SU-DHL-6 (cell line): ENCODE data around the gene COL20A1.

Experiments
- H2AFZ ChIP-seq: fragments of 200-600 bp; sonication (generic); 2 replicates; pipeline ENCODE4 v1.6.1; 2014; ENCODE audit warnings: low read depth, mild to moderate bottlenecking, moderate library complexity, mixed read lengths, antibody characterized with exemption, low read length; ENCODE audit not compliant: severe bottlenecking
- H3F3A ChIP-seq: fragments of 200-600 bp; shearing (Covaris generic); 2 replicates; pipeline ENCODE4 v1.6.0; 2016; ENCODE audit warnings: antibody characterized with exemption, mild to moderate bottlenecking; ENCODE audit not compliant: insufficient read depth
- H3K27ac ChIP-seq: fragments of 200-600 bp; sonication (generic); 2 replicates; pipeline ENCODE4 v1.5.1; 2016; ENCODE audit warnings: low read depth, mild to moderate bottlenecking, low read length, moderate library complexity, mixed read lengths
- H3K27me3 ChIP-seq: fragments of 200-600 bp; sonication (generic), shearing (Covaris generic); 2 replicates; pipeline ENCODE4 v1.6.0; 2014; ENCODE audit warnings: mild to moderate bottlenecking, low read length
- H3K36me3 ChIP-seq: fragments of 200-600 bp; sonication (generic); 2 replicates; pipeline ENCODE4 v1.6.1; 2014; ENCODE audit warnings: mild to moderate bottlenecking, low read length, mixed read lengths
- H3K4me2 ChIP-seq: fragments of 300-600, 200-600 bp; shearing (Covaris generic), sonication (generic); 2 replicates; pipeline ENCODE4 v1.6.0; 2014; ENCODE audit warnings: low read length, low read depth, mild to moderate bottlenecking; ENCODE audit not compliant: poor library complexity, severe bottlenecking
- H3K4me3 ChIP-seq: fragments of 200-600 bp; sonication (generic); 2 replicates; pipeline ENCODE4 v1.5.1; 2014; ENCODE audit warnings: antibody characterized with exemption, low read length, mild to moderate bottlenecking, mixed read lengths; ENCODE audit not compliant: insufficient read depth, poor library complexity, severe bottlenecking
- H3K79me2 ChIP-seq: fragments of 200-600 bp; sonication (generic); 2 replicates; pipeline ENCODE4 v1.6.1; 2014; ENCODE audit warnings: mild to moderate bottlenecking, low read length, moderate library complexity; ENCODE audit not compliant: insufficient read depth
- H3K9ac ChIP-seq: fragments of 200-600 bp; sonication (generic); 2 replicates; pipeline ENCODE4 v1.7.0; 2014; ENCODE audit warnings: mild to moderate bottlenecking, low read length
- H3K9me2 ChIP-seq: fragments of 200-600 bp; sonication (generic); replicated peaks from 2 replicates; pipeline ENCODE4 v1.6.1; 2014; ENCODE audit warnings: low read length; ENCODE audit not compliant: insufficient read depth
- H3K9me3 ChIP-seq: fragments of 200-600 bp; sonication (generic); 2 replicates; pipeline ENCODE4 v1.6.1; 2014; ENCODE audit warnings: low read length, mixed read lengths; ENCODE audit not compliant: insufficient read depth
- H4K20me1 ChIP-seq: fragments of 200-600 bp; sonication (generic); 2 replicates; pipeline ENCODE4 v1.6.1; 2014; ENCODE audit warnings: low read depth, mild to moderate bottlenecking, antibody characterized with exemption, low read length, moderate library complexity, mixed read lengths
- EZH2phosphoT487 ChIP-seq: fragments of 200-600 bp; sonication (generic), shearing (Covaris generic); conservative IDR thresholded peaks from 2 replicates; pipeline ENCODE4 v1.6.1; 2018; ENCODE audit warnings: mild to moderate bottlenecking, antibody characterized with exemption, low read length, moderate library complexity, mixed read lengths
- TF ChIP-seq, protein P1 (sequence below): fragments of 200-600 bp; sonication (generic); IDR thresholded peaks from one replicate; pipeline ENCODE4 v1.5.1; 2017; ENCODE audit warnings: antibody characterized with exemption, mild to moderate bottlenecking, low read length, moderate library complexity; ENCODE audit not compliant: insufficient read depth, poor library complexity, severe bottlenecking

Gene COL20A1

DNA sequence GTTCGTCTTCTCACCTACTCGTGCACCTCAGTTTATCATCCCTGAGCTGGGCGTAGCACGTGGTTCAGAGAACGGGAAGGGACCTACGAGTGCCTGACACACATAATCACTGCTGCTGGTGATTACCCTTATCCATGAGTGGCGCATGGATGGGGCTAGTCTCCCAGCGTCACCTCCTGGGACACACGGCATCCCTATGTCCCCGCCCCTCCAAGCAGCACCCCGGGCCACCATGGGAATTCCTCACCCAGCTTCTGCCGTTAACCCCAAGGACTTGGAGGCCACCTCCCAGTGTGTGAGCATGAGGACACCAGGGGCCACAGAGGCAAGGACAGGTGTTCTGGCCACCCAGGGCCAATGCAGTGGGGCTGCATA lies 58.3 kb downstream of the COL20A1 start:
- no peak overlapping the region for H2AFZ ChIP-seq
- no peak overlapping the region for H3K9ac ChIP-seq
- no peaks in the 10 kb centered on the region for H4K20me1 ChIP-seq
- H3K36me3 ChIP-seq, result no peaks in the 10 kb centered on the region
- no peaks in the 10 kb centered on the region for H3K79me2 ChIP-seq
- H3K9me3 ChIP-seq, result no peaks in the 10 kb centered on the region
- TF ChIP-seq, protein P1, sequence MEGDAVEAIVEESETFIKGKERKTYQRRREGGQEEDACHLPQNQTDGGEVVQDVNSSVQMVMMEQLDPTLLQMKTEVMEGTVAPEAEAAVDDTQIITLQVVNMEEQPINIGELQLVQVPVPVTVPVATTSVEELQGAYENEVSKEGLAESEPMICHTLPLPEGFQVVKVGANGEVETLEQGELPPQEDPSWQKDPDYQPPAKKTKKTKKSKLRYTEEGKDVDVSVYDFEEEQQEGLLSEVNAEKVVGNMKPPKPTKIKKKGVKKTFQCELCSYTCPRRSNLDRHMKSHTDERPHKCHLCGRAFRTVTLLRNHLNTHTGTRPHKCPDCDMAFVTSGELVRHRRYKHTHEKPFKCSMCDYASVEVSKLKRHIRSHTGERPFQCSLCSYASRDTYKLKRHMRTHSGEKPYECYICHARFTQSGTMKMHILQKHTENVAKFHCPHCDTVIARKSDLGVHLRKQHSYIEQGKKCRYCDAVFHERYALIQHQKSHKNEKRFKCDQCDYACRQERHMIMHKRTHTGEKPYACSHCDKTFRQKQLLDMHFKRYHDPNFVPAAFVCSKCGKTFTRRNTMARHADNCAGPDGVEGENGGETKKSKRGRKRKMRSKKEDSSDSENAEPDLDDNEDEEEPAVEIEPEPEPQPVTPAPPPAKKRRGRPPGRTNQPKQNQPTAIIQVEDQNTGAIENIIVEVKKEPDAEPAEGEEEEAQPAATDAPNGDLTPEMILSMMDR, result no peak
- TF ChIP-seq EZH2phosphoT487, result no peak
- H3K27ac ChIP-seq, result no peak overlapping the region
- no peaks in the 10 kb centered on the region for H3K9me2 ChIP-seq
- no peak overlapping the region for H3K4me3 ChIP-seq
- no peaks in the 10 kb centered on the region for H3K27me3 ChIP-seq
- H3F3A ChIP-seq, result no peaks in the 10 kb centered on the region
- no peak overlapping the region for H3K4me2 ChIP-seq

DNA sequence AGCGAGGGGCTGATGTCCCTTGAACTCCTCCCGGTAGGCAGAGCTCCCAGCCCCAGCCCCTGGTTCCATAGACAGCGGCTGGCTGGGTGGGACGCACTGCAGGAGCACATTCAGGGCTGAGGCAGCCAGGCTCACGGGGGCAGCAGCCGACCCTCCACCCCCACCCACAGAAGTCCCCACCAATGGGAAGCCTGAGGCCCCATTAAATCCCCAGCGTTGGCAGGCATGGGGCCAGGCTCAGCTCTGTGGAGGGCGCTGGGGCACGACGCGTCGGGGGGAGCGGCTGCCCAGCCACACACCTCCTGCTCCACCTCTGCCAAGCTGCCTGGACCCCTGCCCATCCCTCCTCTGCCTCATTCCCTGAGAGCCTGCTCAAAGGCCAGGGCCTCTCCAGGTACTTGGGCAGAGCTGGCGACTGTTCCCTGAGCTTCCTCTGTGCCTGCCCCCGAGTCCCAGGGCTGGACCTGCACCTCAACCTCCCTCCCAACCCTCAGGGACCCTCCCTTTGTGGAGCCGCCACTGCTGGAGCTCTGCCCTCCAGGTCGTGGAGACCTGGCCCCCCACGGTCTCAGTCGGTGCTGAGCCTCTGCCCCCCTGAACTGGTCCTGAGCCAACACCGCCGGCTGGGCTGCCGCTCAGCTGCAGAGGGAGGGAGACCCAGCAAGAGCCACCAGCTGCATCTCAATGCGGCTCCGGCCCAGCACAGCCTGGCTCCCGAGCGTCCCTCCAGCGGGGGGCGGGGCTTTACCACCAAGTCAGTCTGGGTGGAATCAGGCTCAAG lies 59.0 kb downstream of the COL20A1 start:
- no peak overlapping the region for H3K27ac ChIP-seq
- no peak overlapping the region for H3K4me3 ChIP-seq
- H3K27me3 ChIP-seq, result no peaks in the 10 kb centered on the region
- no peaks in the 10 kb centered on the region for H3K9me2 ChIP-seq
- no peaks in the 10 kb centered on the region for H3F3A ChIP-seq
- H3K9ac ChIP-seq, result no peak overlapping the region
- H2AFZ ChIP-seq, result no peak overlapping the region
- H3K36me3 ChIP-seq, result no peaks in the 10 kb centered on the region
- no peak for TF ChIP-seq EZH2phosphoT487
- TF ChIP-seq, protein P1, result no peak
- H3K9me3 ChIP-seq, result no peaks in the 10 kb centered on the region
- H4K20me1 ChIP-seq, result no peaks in the 10 kb centered on the region
- no peak overlapping the region for H3K4me2 ChIP-seq
- no peaks in the 10 kb centered on the region for H3K79me2 ChIP-seq

DNA sequence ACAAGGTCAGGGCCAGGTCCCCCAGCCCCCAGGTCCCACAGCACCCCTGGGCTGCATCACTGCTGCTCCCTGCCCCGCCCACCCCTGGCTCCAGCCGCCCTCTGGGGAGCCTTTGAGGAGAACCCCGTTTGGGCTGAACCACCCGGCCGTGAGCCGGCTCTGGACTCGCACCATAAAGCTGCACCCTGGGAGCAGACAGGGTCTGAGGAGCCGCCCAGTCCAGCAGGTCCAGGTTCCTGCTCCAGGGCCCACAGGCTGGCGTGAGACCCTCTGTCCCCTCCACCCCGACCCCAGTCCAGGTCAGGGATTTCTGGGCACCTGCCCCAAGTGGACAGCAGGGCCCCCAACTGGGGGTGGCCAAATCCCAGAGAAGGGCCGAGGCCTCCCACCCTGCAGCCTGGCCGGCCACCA lies 59.8 kb downstream of the COL20A1 start:
- H4K20me1 ChIP-seq, result no peaks in the 10 kb centered on the region
- H3K9ac ChIP-seq, result no peak overlapping the region
- TF ChIP-seq, protein P1, result no peak
- no peak for TF ChIP-seq EZH2phosphoT487
- no peaks in the 10 kb centered on the region for H3K36me3 ChIP-seq
- H3K27ac ChIP-seq, result no peak overlapping the region
- H2AFZ ChIP-seq, result no peak overlapping the region
- H3F3A ChIP-seq, result no peaks in the 10 kb centered on the region
- no peaks in the 10 kb centered on the region for H3K27me3 ChIP-seq
- H3K9me2 ChIP-seq, result no peaks in the 10 kb centered on the region
- H3K4me3 ChIP-seq, result no peak overlapping the region
- H3K79me2 ChIP-seq, result no peaks in the 10 kb centered on the region
- no peaks in the 10 kb centered on the region for H3K9me3 ChIP-seq
- H3K4me2 ChIP-seq, result no peak overlapping the region
